ENCODE results near the gene SRCAP.
A peak's percentile ranks its signal among the peaks of the same experiment; 100 is the strongest.
"Not testable (repeated sequence)": the region's sequence is repeated elsewhere in the genome, so short reads cannot be mapped to it uniquely, and the experiment has no call there.

The SRCAP gene

GRCh38 chr16:30664616-30665109, 34.3 kb upstream of the SRCAP start:
- no peak for FAIRE-seq

- FAIRE-seq: no peak
Measured at GRCh38 chr16:30665155-30665829, 33.7 kb upstream of the SRCAP start.

- no peak for FAIRE-seq
Measured at GRCh38 chr16:30665830-30666190, 33.2 kb upstream of the SRCAP start.

DNA sequence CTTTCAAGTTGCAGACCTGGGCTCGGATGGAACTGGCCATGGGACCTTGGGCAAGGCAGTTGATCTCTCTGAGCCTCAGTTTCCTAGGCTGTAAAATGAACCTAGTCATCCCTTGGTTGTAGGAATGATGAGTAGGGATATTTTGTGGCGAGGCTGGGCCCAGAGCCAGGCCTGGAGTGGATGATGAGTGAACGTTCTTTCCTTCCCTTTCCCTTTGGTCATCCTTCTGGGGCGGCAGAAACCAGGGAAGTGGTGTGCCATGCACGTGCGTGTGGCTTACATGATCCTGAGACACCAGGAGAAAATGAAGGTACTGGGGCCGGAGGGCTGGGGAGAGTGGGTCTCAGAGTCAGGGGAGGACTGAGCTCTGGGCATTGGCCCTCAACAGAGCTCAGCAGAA, 32.3 kb upstream of the SRCAP start:
- FAIRE-seq: no peak

DNA sequence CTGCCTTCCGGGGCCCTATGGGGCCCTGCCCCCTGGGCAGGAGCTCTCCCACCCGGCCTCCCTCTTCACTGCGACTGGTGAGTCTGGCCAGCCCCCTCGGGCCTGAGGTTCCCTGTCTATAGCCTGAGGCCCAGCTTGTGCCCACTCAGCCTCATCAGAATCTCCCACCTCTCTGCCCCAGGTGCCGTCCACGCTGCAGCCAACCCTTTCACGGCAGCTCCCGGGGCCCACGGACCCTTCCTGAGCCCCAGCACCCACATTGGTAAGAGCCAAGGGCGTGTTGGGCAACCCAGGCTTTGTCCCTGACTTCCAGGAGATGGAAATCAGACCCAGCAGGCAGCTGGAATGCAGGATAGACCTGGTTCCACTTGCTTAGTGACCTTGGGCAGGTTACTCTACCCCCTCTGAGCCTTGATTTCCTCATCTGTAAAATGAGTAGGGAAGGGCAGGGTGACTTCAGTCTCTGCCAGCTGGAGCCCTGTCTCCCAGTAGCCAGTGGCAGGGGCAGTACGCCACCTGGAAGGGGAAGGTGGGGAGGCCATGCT, 31.5 kb upstream of the SRCAP start:
- no peak for FAIRE-seq

GRCh38 chr16:30668393-30668792, 30.6 kb upstream of the SRCAP start:
- no peak for FAIRE-seq

- FAIRE-seq: no peak
Measured at GRCh38 chr16:30669026-30669902, 29.7 kb upstream of the SRCAP start.

- FAIRE-seq: no peak
Measured at GRCh38 chr16:30669903-30670824, 28.8 kb upstream of the SRCAP start.

DNA sequence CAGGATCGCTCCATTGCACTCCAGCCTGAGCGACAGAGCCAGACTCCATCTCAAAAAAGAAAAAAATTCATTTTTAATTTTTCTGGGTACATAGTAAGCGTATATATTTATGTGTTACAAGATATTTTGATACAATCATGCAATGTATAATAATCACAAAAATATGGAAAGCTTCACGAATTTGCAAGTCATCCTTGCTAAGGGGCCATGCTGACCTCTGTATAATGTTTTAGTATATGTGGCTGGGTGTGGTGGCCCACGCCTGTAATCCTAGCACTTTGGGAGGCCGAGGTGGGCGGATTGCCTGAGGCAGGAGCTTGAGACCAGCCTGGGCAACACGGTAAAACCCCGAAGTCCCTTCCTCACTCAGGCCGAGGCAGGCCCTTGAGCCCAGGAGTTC, 23.8 kb upstream of the SRCAP start:
- no peak for FAIRE-seq

DNA sequence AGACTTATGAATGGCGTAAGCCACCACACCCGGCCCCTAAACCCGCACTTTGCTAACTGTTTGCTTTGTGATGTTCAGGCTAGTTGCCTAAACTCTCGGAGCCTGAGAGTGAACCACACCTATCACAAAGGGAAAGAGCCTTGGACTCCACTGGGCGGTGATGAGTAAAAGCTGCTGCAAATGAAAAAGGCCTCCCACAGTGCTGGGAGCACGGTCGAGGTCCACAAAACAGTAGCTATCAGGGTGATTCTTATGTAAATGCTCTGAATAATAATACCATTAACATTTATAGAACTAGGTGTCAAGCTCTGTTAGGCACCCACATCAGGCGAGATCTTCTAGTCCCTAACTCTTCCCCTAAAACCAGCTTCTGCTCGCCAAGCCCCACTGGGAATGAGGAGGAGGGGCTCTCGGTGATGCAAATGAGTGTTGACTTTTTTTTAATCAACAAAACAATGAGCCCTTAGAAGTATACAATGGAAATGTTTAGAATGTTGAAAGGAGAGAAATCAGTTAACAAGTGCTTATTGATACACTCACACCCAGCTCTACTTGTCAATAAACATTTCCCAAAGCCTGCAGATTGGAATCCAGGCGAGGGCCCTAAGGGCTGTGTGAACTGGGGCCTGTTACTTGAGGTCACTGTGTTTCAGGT, 20.9 kb upstream of the SRCAP start:
- no peak for FAIRE-seq

DNA sequence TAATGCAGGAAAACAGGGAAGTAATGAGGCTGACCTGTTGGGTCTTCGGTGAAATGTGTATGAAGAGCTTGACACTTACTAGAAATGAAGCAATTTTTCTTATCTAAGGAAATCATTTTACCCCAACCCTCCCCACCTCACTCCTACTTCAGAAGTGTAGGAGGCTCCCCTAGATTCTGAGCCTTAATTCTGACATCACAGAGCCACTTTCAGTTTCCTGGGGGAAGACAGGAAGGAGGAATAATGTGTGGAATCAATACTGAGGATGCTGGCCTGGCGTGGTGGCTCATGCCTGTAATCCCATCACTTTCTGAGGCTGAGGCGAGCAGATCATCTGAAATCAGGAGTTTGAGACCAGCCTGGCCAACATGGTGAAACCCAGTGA, 20.4 kb upstream of the SRCAP start:
- FAIRE-seq: no peak

- no peak for FAIRE-seq
Measured at GRCh38 chr16:30680326-30680725, 18.6 kb upstream of the SRCAP start.

DNA sequence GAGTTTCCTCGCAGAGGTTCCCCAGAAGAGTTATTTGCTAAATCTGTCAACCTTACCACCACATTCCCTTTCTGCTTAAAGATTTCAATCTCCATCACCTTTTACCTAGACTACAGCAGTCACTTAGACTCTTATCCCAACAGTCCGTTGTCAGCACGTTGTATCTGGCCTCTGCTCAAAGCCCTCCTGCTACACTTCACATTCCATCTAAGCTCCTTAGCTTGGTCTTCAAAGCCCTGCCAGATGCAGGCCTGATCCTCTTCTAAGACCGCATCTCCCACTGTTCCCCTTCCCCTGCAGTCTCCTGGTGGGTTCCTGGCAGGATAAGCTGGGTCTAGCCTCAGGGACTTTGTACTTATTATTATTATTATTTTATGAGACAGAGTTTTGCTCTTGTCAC, 10.3 kb upstream of the SRCAP start:
- no peak for FAIRE-seq

DNA sequence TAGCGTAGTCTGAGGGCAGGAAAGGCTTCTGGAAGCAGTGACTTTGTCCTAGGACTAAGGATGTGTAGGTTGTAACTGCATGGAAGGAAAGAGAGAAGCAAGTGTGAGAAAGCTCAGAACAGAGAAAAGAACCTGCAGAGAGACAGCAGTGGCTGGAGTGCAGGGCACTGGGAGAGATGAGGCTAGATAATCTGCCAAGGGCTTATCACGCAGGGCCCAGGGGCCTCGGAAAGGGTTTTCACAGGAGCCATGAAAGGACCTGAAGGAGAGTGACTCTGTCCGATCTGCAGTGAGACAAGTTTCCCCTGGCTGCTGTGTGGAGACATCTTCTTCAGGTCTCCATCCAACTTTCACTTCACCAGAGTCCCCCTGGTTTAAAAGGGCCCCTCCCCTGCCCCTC, 7.1 kb upstream of the SRCAP start:
- no peak for FAIRE-seq

GRCh38 chr16:30692396-30693064, 6.4 kb upstream of the SRCAP start:
- no peak for FAIRE-seq

GRCh38 chr16:30694926-30695693, 3.9 kb upstream of the SRCAP start:
- no peak for FAIRE-seq

- not testable (repeated sequence) for FAIRE-seq
Measured at GRCh38 chr16:30696646-30697045, 2.3 kb upstream of the SRCAP start.

GRCh38 chr16:30697264-30698138, 1.5 kb upstream of the SRCAP start:
- FAIRE-seq: no peak

DNA sequence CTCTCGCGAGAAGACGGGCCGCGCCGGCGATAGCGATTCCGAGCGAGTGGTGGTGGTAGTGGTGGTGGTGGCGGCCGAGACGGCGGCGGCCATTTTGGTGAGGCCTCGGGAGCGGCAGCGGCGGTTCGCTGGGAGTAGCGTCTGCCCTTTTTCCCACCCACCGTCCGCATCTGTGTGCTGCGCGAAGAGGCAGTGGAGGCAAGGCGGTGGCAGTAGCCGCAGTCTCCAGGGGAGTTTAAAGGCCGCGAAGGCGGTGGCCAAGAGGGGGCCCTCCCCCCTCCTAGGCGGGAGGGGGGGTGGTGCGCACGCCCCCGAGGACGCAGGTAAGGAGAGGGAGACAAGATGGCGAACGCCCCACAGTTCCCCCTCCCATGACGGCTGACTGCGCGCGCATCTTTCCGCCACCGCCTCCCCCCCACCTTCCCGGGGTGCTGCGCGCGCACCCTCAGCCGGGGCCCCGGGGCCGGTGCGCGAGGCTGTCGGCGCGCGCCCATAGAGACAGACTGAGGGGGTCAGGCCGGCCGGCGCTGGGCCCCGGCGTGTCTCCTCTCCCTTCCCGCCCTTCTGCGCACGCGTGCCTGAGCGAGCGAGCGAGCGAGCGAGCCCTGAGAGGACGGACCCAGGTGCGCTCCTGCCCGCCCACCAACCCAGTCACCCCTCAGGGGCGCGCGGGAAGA, 694 bp upstream of the SRCAP start:
- FAIRE-seq: peak; percentile 83

Data from G401.6 (cell line).